T-helper 2 cell treated with Interferon-gamma antibody and Interleukin-4, amounts not matched to agents 5 μg/mL and 100 μg/mL, for 36 hours (primary cell): Measurements from ENCODE around the gene IGFLR1.

Experiments used
- DNase-seq: peaks from one replicate; pipeline ENCODE4 v3.0.0; 2021; ENCODE audit warnings: low spot score
- H3K27ac Mint-ChIP-seq: one replicate; pipeline ENCODE4 v1.8.0; 2021; ENCODE audit warnings: mild to moderate bottlenecking, mixed read lengths
- H3K27me3 Mint-ChIP-seq: one replicate; pipeline ENCODE4 v1.8.0; 2021; ENCODE audit warnings: low read depth, mixed read lengths
- H3K36me3 Mint-ChIP-seq: one replicate; pipeline ENCODE4 v1.8.0; 2021; ENCODE audit warnings: low read depth, mixed read lengths
- H3K4me1 Mint-ChIP-seq: one replicate; pipeline ENCODE4 v1.8.0; 2021; ENCODE audit warnings: low read depth, mixed read lengths
- H3K4me3 Mint-ChIP-seq: one replicate; pipeline ENCODE4 v1.8.0; 2022; ENCODE audit warnings: mild to moderate bottlenecking, moderate library complexity, mixed read lengths
- H3K9me3 Mint-ChIP-seq: one replicate; pipeline ENCODE4 v1.8.0; 2021; ENCODE audit warnings: mixed read lengths

Gene IGFLR1

GRCh38 chr19:35744430-35745327 lies 2.4 kb upstream of the IGFLR1 start:
- Mint-ChIP-seq H3K9me3 (no peaks in the 10 kb centered on the region), H3K4me3 (peak overlapping the region; percentile 91), H3K27ac (peak overlapping the region; percentile 100), H3K4me1 (peaks cover 45% of the 10 kb centered on the region), H3K36me3 (peaks cover 15% of the 10 kb centered on the region), H3K27me3 (no peaks in the 10 kb centered on the region)
- peak; percentile 92 for DNase-seq

- peaks cover 16% of the 10 kb centered on the region for H3K36me3 Mint-ChIP-seq
- H3K4me1 Mint-ChIP-seq = peaks cover 45% of the 10 kb centered on the region
- DNase-seq = no peak
- H3K4me3 Mint-ChIP-seq = peak overlapping the region; percentile 91
- no peaks in the 10 kb centered on the region for H3K9me3 Mint-ChIP-seq
- H3K27ac Mint-ChIP-seq = peak overlapping the region; percentile 100
- H3K27me3 Mint-ChIP-seq = no peaks in the 10 kb centered on the region
These were observed 1.6 kb upstream of the IGFLR1 start for GRCh38 chr19:35743640-35744429.

- peaks cover 33% of the 10 kb centered on the region for H3K36me3 Mint-ChIP-seq
- peak overlapping the region; percentile 90 for H3K4me3 Mint-ChIP-seq
- peaks cover 40% of the 10 kb centered on the region for H3K4me1 Mint-ChIP-seq
- no peaks in the 10 kb centered on the region for H3K27me3 Mint-ChIP-seq
- DNase-seq = no peak
- H3K9me3 Mint-ChIP-seq = no peaks in the 10 kb centered on the region
- H3K27ac Mint-ChIP-seq = peak overlapping the region; percentile 92
These were observed 1.1 kb downstream of the IGFLR1 start for GRCh38 chr19:35741203-35741515.

GRCh38 chr19:35740423-35741202 lies 1.6 kb downstream of the IGFLR1 start:
- Mint-ChIP-seq H3K36me3 (peaks cover 36% of the 10 kb centered on the region), H3K4me1 (peaks cover 39% of the 10 kb centered on the region), H3K27ac (peak overlapping the region; percentile 92), H3K4me3 (peak overlapping the region; percentile 90), H3K27me3 (no peaks in the 10 kb centered on the region), H3K9me3 (no peaks in the 10 kb centered on the region)
- peak; percentile 95 for DNase-seq

GRCh38 chr19:35740108-35740422 lies 2.2 kb downstream of the IGFLR1 start:
- peak overlapping the region; percentile 90 for H3K4me3 Mint-ChIP-seq
- peaks cover 37% of the 10 kb centered on the region for H3K36me3 Mint-ChIP-seq

GRCh38 chr19:35739275-35740107 lies 2.8 kb downstream of the IGFLR1 start:
- DNase-seq = no peak
- H3K27me3 Mint-ChIP-seq = no peaks in the 10 kb centered on the region
- H3K27ac Mint-ChIP-seq = no peak overlapping the region
- peak overlapping the region; percentile 62 for H3K4me3 Mint-ChIP-seq
- peaks cover 33% of the 10 kb centered on the region for H3K4me1 Mint-ChIP-seq
- no peaks in the 10 kb centered on the region for H3K9me3 Mint-ChIP-seq
- H3K36me3 Mint-ChIP-seq = peaks cover 43% of the 10 kb centered on the region

More at GRCh38 chr19:35740108-35740422, 2.2 kb downstream of the IGFLR1 start:
- H3K4me1 Mint-ChIP-seq = peaks cover 36% of the 10 kb centered on the region
- H3K9me3 Mint-ChIP-seq = no peaks in the 10 kb centered on the region
- no peak for DNase-seq
- no peaks in the 10 kb centered on the region for H3K27me3 Mint-ChIP-seq
- peak overlapping the region; percentile 92 for H3K27ac Mint-ChIP-seq

GRCh38 chr19:35738887-35739229 lies 3.4 kb downstream of the IGFLR1 start:
- DNase-seq = no peak
- Mint-ChIP-seq H3K27me3 (no peaks in the 10 kb centered on the region), H3K4me1 (peaks cover 28% of the 10 kb centered on the region), H3K36me3 (peaks cover 48% of the 10 kb centered on the region), H3K27ac (no peak overlapping the region), H3K4me3 (no peak overlapping the region), H3K9me3 (no peaks in the 10 kb centered on the region)

GRCh38 chr19:35738021-35738886 lies 4.0 kb downstream of the IGFLR1 start:
- DNase-seq = no peak
- H3K27ac Mint-ChIP-seq = no peak overlapping the region
- H3K9me3 Mint-ChIP-seq = no peaks in the 10 kb centered on the region
- H3K36me3 Mint-ChIP-seq = peaks cover 50% of the 10 kb centered on the region
- no peak overlapping the region for H3K4me3 Mint-ChIP-seq
- H3K4me1 Mint-ChIP-seq = peaks cover 25% of the 10 kb centered on the region
- H3K27me3 Mint-ChIP-seq = no peaks in the 10 kb centered on the region

GRCh38 chr19:35736913-35737886 lies 5.1 kb downstream of the IGFLR1 start:
- H3K27me3 Mint-ChIP-seq = no peaks in the 10 kb centered on the region
- H3K4me1 Mint-ChIP-seq = peaks cover 18% of the 10 kb centered on the region
- DNase-seq = no peak
- peaks cover 43% of the 10 kb centered on the region for H3K36me3 Mint-ChIP-seq
- H3K9me3 Mint-ChIP-seq = no peaks in the 10 kb centered on the region
- H3K27ac Mint-ChIP-seq = peak overlapping the region; percentile 81
- H3K4me3 Mint-ChIP-seq = peak overlapping the region; percentile 34

- Mint-ChIP-seq H3K9me3 (no peaks in the 10 kb centered on the region), H3K36me3 (peaks cover 57% of the 10 kb centered on the region), H3K4me3 (no peak overlapping the region), H3K27ac (peak overlapping the region; percentile 15), H3K27me3 (no peaks in the 10 kb centered on the region), H3K4me1 (peaks cover 9% of the 10 kb centered on the region)
- no peak for DNase-seq
These were observed 7.4 kb downstream of the IGFLR1 start for GRCh38 chr19:35734889-35735288.

GRCh38 chr19:35734273-35734672 lies 8.0 kb downstream of the IGFLR1 start:
- Mint-ChIP-seq H3K27ac (peak overlapping the region; percentile 58), H3K36me3 (peaks cover 64% of the 10 kb centered on the region), H3K27me3 (no peaks in the 10 kb centered on the region), H3K9me3 (no peaks in the 10 kb centered on the region), H3K4me1 (peaks cover 7% of the 10 kb centered on the region), H3K4me3 (no peak overlapping the region)
- DNase-seq = no peak
